Measurements from ENCODE around the gene BPTF.
"Not testable (repeated sequence)": the region's sequence is repeated elsewhere in the genome, so short reads cannot be mapped to it uniquely, and the experiment has no call there.

Gene BPTF

GRCh38 chr17:67824735-67825626 is at the start of gene BPTF:
Gene BPTF, plus strand, starts transcription at chr17:67825503. Its CDS starts 222 bp downstream, at chr17:67825725.
- DNase-seq (ENCODE audit: low spot score) = peak; percentile 95

GRCh38 chr17:67779098-67779672 is 46.1 kb upstream of the BPTF start:
- DNase-seq (ENCODE audit: low spot score) = peak; percentile 32

- no peak for DNase-seq (ENCODE audit: low spot score)
Measured at GRCh38 chr17:67784364-67785121, 40.8 kb upstream of the BPTF start.

- DNase-seq (ENCODE audit: low spot score) = no peak
Measured at GRCh38 chr17:67785122-67785477, 40.2 kb upstream of the BPTF start.

GRCh38 chr17:67785504-67785903 is 39.8 kb upstream of the BPTF start:
- no peak for DNase-seq (ENCODE audit: low spot score)

- peak; percentile 55 for DNase-seq (ENCODE audit: low spot score)
Measured at GRCh38 chr17:67800495-67800928, 24.8 kb upstream of the BPTF start.

GRCh38 chr17:67801626-67802175 is 23.6 kb upstream of the BPTF start:
- DNase-seq (ENCODE audit: low spot score) = no peak

- no peak for DNase-seq (ENCODE audit: low spot score)
Measured at GRCh38 chr17:67810464-67810863, 14.8 kb upstream of the BPTF start.

GRCh38 chr17:67812380-67812779 is 12.9 kb upstream of the BPTF start:
- DNase-seq (ENCODE audit: low spot score) = not testable (repeated sequence)

GRCh38 chr17:67813803-67814180 is 11.5 kb upstream of the BPTF start:
- no peak for DNase-seq (ENCODE audit: low spot score)

GRCh38 chr17:67818110-67819002 is 6.9 kb upstream of the BPTF start:
- DNase-seq (ENCODE audit: low spot score) = no peak

- DNase-seq (ENCODE audit: low spot score) = no peak
Measured at GRCh38 chr17:67819722-67820121, 5.6 kb upstream of the BPTF start.

GRCh38 chr17:67821871-67822367 is 3.4 kb upstream of the BPTF start:
- DNase-seq (ENCODE audit: low spot score) = no peak

GRCh38 chr17:67825627-67826601 is 611 bp downstream of the BPTF start:
- peak; percentile 39 for DNase-seq (ENCODE audit: low spot score)

GRCh38 chr17:67829331-67829730 is 4.0 kb downstream of the BPTF start:
- peak; percentile 73 for DNase-seq (ENCODE audit: low spot score)

- DNase-seq (ENCODE audit: low spot score) = no peak
Measured at GRCh38 chr17:67830440-67830839, 5.1 kb downstream of the BPTF start.

- DNase-seq (ENCODE audit: low spot score) = no peak
Measured at GRCh38 chr17:67831268-67831667, 6.0 kb downstream of the BPTF start.

- DNase-seq (ENCODE audit: low spot score) = no peak
Measured at GRCh38 chr17:67833134-67833533, 7.8 kb downstream of the BPTF start.

- no peak for DNase-seq (ENCODE audit: low spot score)
Measured at GRCh38 chr17:67833946-67834631, 8.8 kb downstream of the BPTF start.
